Dendritic cell treated with granulocyte-macrophage colony-stimulating factor and Interleukin-4, amounts not matched to agents 40 ng/mL and 50 ng/mL, for 4 days (primary cell): ENCODE results near the gene ZNF652.
"Not testable (repeated sequence)": the region's sequence is repeated elsewhere in the genome, so short reads cannot be mapped to it uniquely, and the experiment has no call there.

Experiments used
- H3K27ac Mint-ChIP-seq: one replicate; pipeline ENCODE4 v1.8.0; 2022; ENCODE audit warnings: mild to moderate bottlenecking, mixed read lengths
- H3K27me3 Mint-ChIP-seq: one replicate; pipeline ENCODE4 v1.8.0; 2022; ENCODE audit warnings: mild to moderate bottlenecking, mixed read lengths
- H3K36me3 Mint-ChIP-seq: one replicate; pipeline ENCODE4 v1.8.0; 2022; ENCODE audit warnings: low read depth, mixed read lengths
- H3K4me1 Mint-ChIP-seq: one replicate; pipeline ENCODE4 v1.8.0; 2022; ENCODE audit warnings: low read depth, mixed read lengths
- H3K4me3 Mint-ChIP-seq: one replicate; pipeline ENCODE4 v1.8.0; 2022; ENCODE audit warnings: mild to moderate bottlenecking, moderate library complexity, mixed read lengths
- H3K9me3 Mint-ChIP-seq: one replicate; pipeline ENCODE4 v1.8.0; 2022; ENCODE audit warnings: mixed read lengths
- intact Hi-C: fragments of 100-400 bp; cut with micrococcal nuclease; formaldehyde crosslinking; loops from one replicate; pipeline ENCODE4 v1.15.0; 2022

The ZNF652 gene

DNA sequence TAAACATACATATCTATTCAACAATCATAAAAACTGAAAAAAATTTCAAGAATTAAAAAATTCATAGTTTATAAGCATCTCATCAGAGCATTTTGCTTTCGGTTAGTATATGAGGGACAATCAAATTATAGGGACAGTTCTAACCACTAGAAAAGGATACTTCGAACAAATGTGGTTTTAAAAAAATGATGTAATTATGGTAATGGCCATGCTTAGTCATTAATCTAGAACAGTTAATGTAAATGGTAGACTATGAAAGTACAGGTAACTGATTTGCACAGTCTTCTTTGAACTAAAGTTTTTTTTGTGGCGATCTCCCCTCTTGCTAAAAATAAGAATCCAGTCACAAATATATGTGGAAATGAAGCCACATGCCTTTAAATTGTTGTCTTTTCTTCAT, 67.9 kb downstream of the ZNF652 start:
- Mint-ChIP-seq H3K4me3 (no peak overlapping the region), H3K27ac (no peak overlapping the region)

DNA sequence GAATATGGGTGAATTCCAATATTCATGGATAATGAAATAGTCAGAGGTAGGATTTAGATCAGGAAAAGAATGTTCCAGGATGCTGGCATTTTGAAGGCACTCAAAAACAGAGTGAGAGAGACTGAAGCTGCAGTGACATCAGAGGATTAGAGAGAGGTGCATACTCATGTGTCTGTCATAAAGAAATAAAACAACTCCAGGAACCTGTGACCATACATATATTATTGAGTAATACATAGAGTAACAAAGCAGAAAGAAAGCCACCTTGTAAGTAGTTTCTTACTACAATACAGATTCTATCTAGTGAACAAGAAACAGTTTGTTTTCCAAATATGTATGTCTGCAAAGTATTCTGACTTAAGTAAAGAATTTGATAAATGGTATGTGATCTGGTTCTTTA, 69.1 kb downstream of the ZNF652 start:
- Mint-ChIP-seq H3K4me3 (no peak overlapping the region), H3K4me1 (peaks cover 6% of the 10 kb centered on the region), H3K36me3 (peaks cover 37% of the 10 kb centered on the region), H3K27me3 (no peaks in the 10 kb centered on the region), H3K9me3 (no peaks in the 10 kb centered on the region), H3K27ac (no peak overlapping the region)
- intact Hi-C loops = no loop called here

More for the DNA sequence above, 67.9 kb downstream of the ZNF652 start:
- Mint-ChIP-seq H3K4me1 (peaks cover 6% of the 10 kb centered on the region), H3K36me3 (peaks cover 44% of the 10 kb centered on the region), H3K9me3 (no peaks in the 10 kb centered on the region), H3K27me3 (no peaks in the 10 kb centered on the region)
- intact Hi-C loops = no loop called here

DNA sequence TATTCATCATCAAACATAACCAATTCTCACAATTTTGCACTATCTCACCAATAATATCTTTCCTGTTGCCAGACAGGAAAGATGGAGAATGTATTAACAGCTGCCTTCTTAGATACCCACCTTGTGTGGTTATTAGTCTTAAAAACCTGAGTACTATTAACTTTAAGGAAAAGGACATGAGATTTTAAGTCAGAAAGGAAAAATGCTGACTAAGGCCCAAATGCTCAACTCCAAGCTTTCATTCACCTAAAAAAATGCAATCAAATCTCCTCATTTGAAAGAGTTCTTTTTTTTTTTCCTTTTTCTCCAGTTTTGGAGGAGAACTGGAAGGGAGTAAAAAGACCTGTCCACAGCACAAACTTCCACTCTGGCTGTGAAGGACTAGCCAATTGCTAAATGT, 70.1 kb downstream of the ZNF652 start:
- intact Hi-C loops = loop anchor here (2.0 kb wide), 1 partner anchor 111 kb away; no protein-coding TSS in a partner anchor
- peaks cover 36% of the 10 kb centered on the region for H3K36me3 Mint-ChIP-seq
- H3K27ac Mint-ChIP-seq = no peak overlapping the region
- H3K27me3 Mint-ChIP-seq = no peaks in the 10 kb centered on the region
- H3K4me1 Mint-ChIP-seq = peaks cover under 1% of the 10 kb centered on the region
- no peak overlapping the region for H3K4me3 Mint-ChIP-seq
- no peaks in the 10 kb centered on the region for H3K9me3 Mint-ChIP-seq

DNA sequence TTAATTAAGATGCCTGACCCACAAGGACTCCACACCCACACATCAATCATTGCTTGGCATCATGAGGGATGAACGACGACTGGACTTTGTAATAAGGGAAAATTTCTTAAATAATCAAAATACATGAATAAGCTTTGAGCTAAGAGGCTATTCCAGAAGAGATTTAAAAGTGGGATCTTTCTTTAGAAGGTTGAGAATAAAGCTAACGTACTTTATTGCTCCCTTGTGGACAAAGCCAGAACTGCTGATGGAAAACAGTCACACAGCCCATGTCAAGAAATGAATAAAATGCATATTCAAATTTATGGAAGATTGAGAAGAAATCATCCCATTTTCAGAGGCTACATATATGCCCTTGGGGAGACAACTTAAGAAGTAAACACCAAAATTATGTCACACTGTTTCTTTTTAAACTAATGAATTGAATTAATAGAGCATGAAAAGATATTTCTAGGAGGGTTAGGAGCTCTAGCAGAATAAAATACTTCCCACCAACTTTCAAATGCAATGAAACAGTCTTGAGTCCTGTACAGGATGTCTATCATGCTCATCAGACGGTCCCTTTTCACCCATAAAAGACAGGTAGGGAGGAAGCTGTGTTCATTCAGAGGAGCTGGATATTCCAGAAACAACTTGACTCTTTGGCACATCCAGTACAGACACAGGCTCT, 71.2 kb downstream of the ZNF652 start:
- Mint-ChIP-seq H3K4me1 (no peaks in the 10 kb centered on the region), H3K4me3 (no peak overlapping the region), H3K27ac (no peak overlapping the region), H3K36me3 (peaks cover 36% of the 10 kb centered on the region), H3K9me3 (no peaks in the 10 kb centered on the region), H3K27me3 (no peaks in the 10 kb centered on the region)
- intact Hi-C loops = loop anchor here (2.0 kb wide), 1 partner anchor 110 kb away; no protein-coding TSS in a partner anchor

DNA sequence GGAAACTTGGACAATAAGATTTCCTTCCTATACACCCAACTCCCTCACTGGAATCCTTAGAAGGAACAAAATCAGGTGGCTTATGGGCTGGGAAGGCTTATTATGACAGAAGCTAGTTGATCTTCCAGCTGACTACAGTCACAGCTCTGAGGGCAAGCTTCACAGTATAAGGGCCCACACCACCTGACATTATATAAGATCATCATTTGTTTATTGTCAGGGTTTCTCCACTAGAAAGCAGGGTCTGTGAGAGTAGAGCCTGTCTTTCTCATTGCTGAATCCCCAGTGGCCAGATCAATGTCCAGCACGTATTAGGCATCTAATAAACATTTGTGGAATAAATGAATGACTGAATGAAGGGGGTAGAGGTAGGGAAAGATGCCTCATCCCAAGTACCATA, 73.7 kb downstream of the ZNF652 start:
- Mint-ChIP-seq H3K9me3 (no peaks in the 10 kb centered on the region), H3K27ac (no peak overlapping the region), H3K4me1 (no peaks in the 10 kb centered on the region), H3K36me3 (peaks cover 36% of the 10 kb centered on the region), H3K4me3 (no peak overlapping the region), H3K27me3 (peaks cover 9% of the 10 kb centered on the region)
- intact Hi-C loops = no loop called here

DNA sequence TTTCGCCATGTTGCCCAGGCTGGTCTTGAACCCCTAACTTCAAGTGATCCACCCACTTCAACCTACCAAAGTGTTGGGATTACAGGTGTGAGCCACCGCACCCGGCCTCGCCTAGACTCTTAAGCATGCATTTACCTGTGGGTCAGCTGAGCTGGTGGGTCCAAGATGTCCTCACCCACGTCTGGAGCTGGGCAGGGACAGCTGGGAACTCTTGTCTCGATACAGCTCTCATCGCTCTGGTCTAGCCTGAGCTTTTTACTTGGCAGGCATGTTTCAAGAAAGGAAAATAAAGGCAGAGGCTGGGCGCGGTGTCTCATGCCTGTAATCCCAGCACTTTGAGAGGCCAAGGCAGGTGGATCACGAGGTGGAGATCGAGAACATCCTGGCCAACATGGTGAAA, 74.6 kb downstream of the ZNF652 start:
- Mint-ChIP-seq H3K27ac (no peak overlapping the region), H3K9me3 (no peaks in the 10 kb centered on the region), H3K27me3 (peaks cover 9% of the 10 kb centered on the region), H3K36me3 (peaks cover 29% of the 10 kb centered on the region), H3K4me3 (no peak overlapping the region), H3K4me1 (no peaks in the 10 kb centered on the region)
- intact Hi-C loops = no loop called here

DNA sequence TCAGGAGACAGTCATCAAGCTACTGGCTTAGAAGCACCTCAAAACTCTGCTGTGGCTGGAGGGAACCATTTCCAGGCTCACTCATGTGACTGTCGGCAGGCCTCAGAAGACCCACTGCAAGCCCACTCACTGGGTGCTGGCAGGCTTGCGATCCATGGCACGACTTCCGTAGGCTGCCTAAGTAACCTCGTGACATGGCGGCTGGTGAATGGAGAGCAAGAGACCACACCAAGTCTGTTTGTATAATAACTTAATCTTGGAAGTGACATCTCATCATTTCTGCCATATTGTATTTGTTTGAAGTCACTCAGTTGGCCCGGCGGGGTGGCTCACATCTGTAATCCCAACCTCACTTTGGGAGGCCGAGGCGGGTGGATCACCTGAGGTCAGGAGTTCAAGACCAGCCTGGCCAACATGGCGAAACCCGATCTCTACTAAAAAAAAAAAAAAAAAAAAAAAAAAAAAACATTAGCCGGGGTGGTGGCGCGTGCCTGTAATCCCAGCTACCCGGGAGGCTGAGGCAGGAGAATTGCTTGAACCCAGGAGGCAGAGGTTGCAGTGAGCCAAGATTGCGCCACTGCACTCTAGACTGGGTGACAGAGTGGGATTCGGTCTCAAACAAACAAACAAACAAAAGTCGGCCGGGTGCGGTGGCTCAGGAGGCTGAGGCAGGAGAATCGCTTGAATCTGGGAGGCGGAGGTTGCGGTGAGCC, 75.6 kb downstream of the ZNF652 start:
- intact Hi-C loops, H3K27ac Mint-ChIP-seq, H3K9me3 Mint-ChIP-seq, H3K4me3 Mint-ChIP-seq, H3K4me1 Mint-ChIP-seq, H3K27me3 Mint-ChIP-seq: not testable (repeated sequence)
- H3K36me3 Mint-ChIP-seq = peaks cover 19% of the 10 kb centered on the region

DNA sequence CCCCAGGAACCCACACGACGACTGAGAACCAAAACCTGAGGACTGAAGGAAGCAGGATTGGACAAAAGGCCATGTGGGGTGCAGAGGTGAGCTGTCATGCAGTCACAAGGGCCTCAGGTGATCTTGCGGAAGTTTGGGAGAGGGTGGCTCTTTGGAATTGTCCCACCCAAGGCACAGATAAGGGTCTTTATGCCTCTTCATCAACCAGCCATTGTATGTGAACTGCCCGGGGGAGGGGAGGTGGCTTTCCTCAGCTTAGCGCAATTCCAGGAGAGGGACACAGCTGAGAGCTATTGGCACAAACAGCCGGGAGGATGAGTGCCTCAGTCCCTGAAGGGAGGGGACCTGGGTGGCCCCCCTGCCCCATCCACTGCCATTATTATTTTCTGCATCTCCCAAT, 76.3 kb downstream of the ZNF652 start:
- Mint-ChIP-seq H3K9me3 (no peaks in the 10 kb centered on the region), H3K4me1 (peaks cover 6% of the 10 kb centered on the region), H3K36me3 (peaks cover 16% of the 10 kb centered on the region), H3K27ac (no peak overlapping the region), H3K27me3 (peaks cover 9% of the 10 kb centered on the region), H3K4me3 (no peak overlapping the region)
- intact Hi-C loops = no loop called here

DNA sequence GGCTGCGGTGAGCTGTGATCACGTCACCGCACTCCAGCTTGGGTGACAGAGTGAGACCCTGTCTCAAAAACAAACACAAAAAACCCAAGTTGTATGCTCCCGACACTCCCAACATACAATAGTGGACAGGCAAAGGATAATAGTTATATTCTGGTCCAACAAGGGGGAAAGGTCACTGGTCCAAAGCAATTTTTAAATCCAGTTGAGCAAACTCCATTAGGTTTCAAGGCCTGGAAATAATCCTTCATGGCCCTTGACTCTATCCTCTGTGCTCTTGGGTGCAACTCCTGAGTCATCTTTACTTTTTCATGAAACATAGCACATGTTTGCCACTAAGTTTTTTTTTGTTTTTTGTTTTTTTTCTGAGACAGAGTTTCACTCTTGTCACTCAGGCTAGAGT, 81.1 kb downstream of the ZNF652 start:
- H3K4me1 Mint-ChIP-seq = peaks cover 23% of the 10 kb centered on the region
- no peak overlapping the region for H3K27ac Mint-ChIP-seq
- peaks cover 15% of the 10 kb centered on the region for H3K27me3 Mint-ChIP-seq
- intact Hi-C loops = no loop called here
- H3K9me3 Mint-ChIP-seq = no peaks in the 10 kb centered on the region
- H3K4me3 Mint-ChIP-seq = no peak overlapping the region
- no peaks in the 10 kb centered on the region for H3K36me3 Mint-ChIP-seq

DNA sequence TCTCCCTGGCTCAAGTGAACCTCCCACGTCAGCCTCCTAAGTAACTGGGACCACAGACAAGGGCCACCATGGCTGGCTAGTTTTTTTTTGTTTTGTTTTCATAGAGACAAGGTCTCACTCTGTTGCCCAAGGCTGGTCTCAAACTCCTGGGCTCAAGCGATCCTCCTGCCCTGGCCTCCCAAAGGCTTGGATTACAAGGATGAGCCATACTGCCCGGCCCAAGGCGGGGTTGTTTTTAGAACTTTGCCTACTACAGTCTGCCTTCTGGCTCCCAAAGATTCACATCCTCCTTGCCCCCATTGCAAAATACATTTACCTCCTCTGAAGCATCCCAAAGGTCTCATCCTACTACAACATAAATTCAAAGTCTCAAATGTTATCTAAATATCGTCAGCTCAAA, 82.0 kb downstream of the ZNF652 start:
- peaks cover 23% of the 10 kb centered on the region for H3K4me1 Mint-ChIP-seq
- H3K27ac Mint-ChIP-seq = no peak overlapping the region
- H3K4me3 Mint-ChIP-seq = no peak overlapping the region
- intact Hi-C loops = no loop called here
- no peaks in the 10 kb centered on the region for H3K36me3 Mint-ChIP-seq
- H3K9me3 Mint-ChIP-seq = no peaks in the 10 kb centered on the region
- peaks cover 12% of the 10 kb centered on the region for H3K27me3 Mint-ChIP-seq

DNA sequence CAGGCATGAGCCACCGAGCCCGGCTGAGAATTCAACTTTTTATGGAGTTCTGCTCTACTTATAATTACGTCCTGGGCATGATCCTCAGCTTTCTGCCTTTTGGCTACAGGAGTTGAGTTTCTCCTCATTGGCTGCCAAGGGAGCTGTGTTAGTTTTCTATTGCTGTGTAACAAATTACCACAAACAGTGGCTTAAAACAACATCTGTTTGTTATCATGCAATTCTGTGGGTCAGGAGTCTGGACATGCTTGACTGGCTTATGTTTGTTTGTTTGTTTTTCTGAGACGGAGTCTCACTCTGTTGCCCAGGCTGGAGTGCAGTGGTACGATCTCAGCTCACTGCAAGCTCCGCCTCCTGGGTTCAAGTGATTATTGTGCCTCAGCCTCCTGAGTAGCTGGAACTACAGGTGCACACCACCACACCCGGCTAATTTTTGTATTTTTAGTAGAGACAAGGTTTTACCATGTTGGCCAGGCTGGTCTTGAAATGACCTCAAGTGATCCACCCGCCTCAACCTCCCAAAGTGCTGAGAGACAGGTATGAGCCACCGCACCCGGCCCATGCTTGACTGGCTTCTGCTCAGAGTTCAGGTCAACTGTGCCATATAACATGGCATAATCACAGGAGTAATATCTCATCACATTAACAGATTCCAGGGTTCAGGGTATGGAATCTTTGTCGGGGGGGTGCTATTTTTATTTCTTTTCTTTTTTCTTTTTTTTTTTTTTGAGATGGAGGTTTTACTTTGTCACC, 82.6 kb downstream of the ZNF652 start:
- intact Hi-C loops, H3K4me3 Mint-ChIP-seq, H3K9me3 Mint-ChIP-seq, H3K36me3 Mint-ChIP-seq, H3K27ac Mint-ChIP-seq: not testable (repeated sequence)
- Mint-ChIP-seq H3K4me1 (peaks cover 23% of the 10 kb centered on the region), H3K27me3 (peaks cover 13% of the 10 kb centered on the region)

DNA sequence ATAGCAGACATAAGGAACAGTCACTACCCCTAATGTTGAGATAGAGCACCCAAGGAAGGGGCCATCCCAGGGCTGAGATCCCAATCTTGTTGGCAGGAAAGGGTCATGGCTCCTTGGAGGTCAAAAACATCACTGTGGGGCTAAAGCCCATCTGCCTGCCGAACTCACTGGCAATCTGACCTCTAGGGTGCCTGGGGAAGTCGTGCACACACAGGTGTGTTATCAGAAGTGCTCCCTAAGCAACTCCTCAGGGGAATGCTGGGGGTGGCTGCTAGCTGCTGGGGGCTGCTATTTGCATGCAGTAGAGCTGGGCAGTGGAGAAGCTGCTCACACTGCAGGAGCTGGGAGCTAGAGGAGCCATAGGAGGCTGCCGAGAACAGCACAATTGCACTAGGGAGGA, 84.0 kb downstream of the ZNF652 start:
- H3K36me3 Mint-ChIP-seq = no peaks in the 10 kb centered on the region
- peaks cover 9% of the 10 kb centered on the region for H3K27me3 Mint-ChIP-seq
- no peaks in the 10 kb centered on the region for H3K9me3 Mint-ChIP-seq
- no peak overlapping the region for H3K4me3 Mint-ChIP-seq
- H3K4me1 Mint-ChIP-seq = peaks cover 23% of the 10 kb centered on the region
- intact Hi-C loops = no loop called here
- H3K27ac Mint-ChIP-seq = no peak overlapping the region

DNA sequence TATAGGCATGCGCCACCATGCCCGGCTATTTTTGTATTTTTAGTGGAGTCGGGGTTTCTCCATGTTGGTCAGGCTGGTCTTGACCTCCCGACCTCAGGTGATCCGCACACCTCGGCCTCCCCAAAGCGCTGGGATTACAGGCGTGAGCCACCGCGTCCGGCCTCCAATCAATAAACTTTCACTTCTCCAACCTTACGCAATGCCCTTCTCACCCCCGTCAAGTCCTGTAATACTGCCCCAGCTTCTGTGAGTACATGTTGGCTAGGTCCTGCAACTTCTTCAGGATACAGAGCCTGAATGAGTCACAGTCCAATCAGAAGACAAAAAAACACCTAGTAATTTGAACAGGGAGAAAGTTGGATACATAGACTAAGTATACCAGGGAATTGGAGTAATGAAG, 84.4 kb downstream of the ZNF652 start:
- H3K36me3 Mint-ChIP-seq = no peaks in the 10 kb centered on the region
- intact Hi-C loops = no loop called here
- peaks cover 9% of the 10 kb centered on the region for H3K27me3 Mint-ChIP-seq
- no peak overlapping the region for H3K4me3 Mint-ChIP-seq
- peaks cover 23% of the 10 kb centered on the region for H3K4me1 Mint-ChIP-seq
- no peak overlapping the region for H3K27ac Mint-ChIP-seq
- H3K9me3 Mint-ChIP-seq = no peaks in the 10 kb centered on the region

DNA sequence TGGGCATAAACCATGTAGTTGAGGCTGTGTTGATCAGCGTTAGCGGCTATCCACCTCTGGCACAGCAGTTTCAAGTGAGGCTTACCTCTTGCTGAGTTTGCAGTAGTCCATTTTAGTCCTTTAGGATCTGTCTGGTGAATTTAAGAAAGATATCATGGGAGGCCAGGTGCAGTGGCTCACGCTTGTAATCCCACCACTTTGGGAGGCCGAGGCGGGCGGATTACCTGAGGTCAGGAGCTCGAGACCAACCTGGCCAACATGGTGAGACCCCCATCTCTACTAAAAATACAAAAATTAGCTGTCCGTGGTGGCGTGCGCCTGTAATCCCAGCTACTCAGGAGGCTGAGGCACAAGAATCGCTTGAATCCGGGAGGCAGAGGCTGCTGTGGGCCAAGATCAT, 86.1 kb downstream of the ZNF652 start:
- H3K27me3 Mint-ChIP-seq = peaks cover 11% of the 10 kb centered on the region
- intact Hi-C loops, H3K36me3 Mint-ChIP-seq, H3K9me3 Mint-ChIP-seq, H3K27ac Mint-ChIP-seq, H3K4me3 Mint-ChIP-seq: not testable (repeated sequence)
- H3K4me1 Mint-ChIP-seq = peaks cover 20% of the 10 kb centered on the region
